GM12878 (cell line): ENCODE measurements around the gene TYK2. TPM values are rescaled to one million over a fixed set of nuclear protein-coding genes. Genes with fewer than 3 reads are reported as not detected.

Experiments used
- ATAC-seq: fragments of 200-7000 bp; cut with Tn5 transposase; 3 replicates; pipeline ENCODE4 v1.9.1; 2020; ENCODE audit warnings: mild to moderate bottlenecking, moderate library complexity
- BruUV-seq: library from RNA; stranded (reverse); fragments of 400-500 nt; replicated peaks from 2 replicates; lab custom pipeline; 2021; lab: Mats Ljungman, UMichigan
- CTCF ChIA-PET: fragments of 300-600 bp; sonication (Branson Sonifier 250); formaldehyde crosslinking; extraction: SDS; loops from one replicate; lab custom pipeline; 2021; ENCODE audit warnings: inconsistent platforms; lab: Yijun Ruan, JAX
- POLR2A ChIA-PET: fragments of 350-600 bp; formaldehyde crosslinking; extraction: SDS; loops from one replicate; lab custom pipeline; 2021; ENCODE audit warnings: inconsistent platforms; lab: Charles Lee
- RAD21 ChIA-PET: fragments of 300-600 bp; sonication (Branson Sonifier 250); formaldehyde crosslinking; loops from one replicate; lab custom pipeline; 2023; ENCODE audit warnings: antibody characterized with exemption; ENCODE audit not compliant: unreplicated experiment; lab: Charles Lee
- SMC1A ChIA-PET: fragments of 300-600 bp; sonication (Branson Sonifier 250); formaldehyde crosslinking; loops from one replicate; lab custom pipeline; 2023; ENCODE audit not compliant: unreplicated experiment, uncharacterized antibody; lab: Charles Lee
- DNase-seq: peaks from one replicate; pipeline ENCODE4 v3.0.0-alpha.2; 2011; ENCODE audit warnings: low read depth, low spot score
- FAIRE-seq: peaks from 3 replicates; lab custom pipeline; 2011; peaks lifted over from hg19 to GRCh38; lab: Jason Lieb, UNC
- H2AFZ ChIP-seq: 2 replicates; pipeline ENCODE4 v1.6.0; 2011; ENCODE audit warnings: low read depth, low read length, control low read depth; ENCODE audit not compliant: control insufficient read depth
- H3K27ac ChIP-seq: 2 replicates; pipeline ENCODE4 v1.5.1; 2011; ENCODE audit warnings: control low read depth; ENCODE audit not compliant: control insufficient read depth, insufficient read depth
- H3K27me3 ChIP-seq, 2 experiments: replicated peaks in 1 of 2; 2 replicates each; pipeline versions ENCODE4 v1.6.0 to v1.6.1; 2011; ENCODE audit warnings: low read length in 1 of 2; ENCODE audit not compliant: control insufficient read depth in 2 of 2, insufficient read depth in 2 of 2
- H3K36me3 ChIP-seq, 2 experiments: 2 replicates each; pipeline ENCODE4 v1.5.1; 2011; ENCODE audit warnings: low read length in 1 of 2; ENCODE audit not compliant: control insufficient read depth in 2 of 2, insufficient read depth in 2 of 2
- H3K4me1 ChIP-seq: 2 replicates; pipeline ENCODE4 v1.6.1; 2011; ENCODE audit warnings: mild to moderate bottlenecking, low read length, moderate library complexity, mixed read lengths; ENCODE audit not compliant: control insufficient read depth, insufficient read depth
- H3K4me2 ChIP-seq: 2 replicates; pipeline ENCODE4 v1.6.0; 2011; ENCODE audit warnings: control low read depth; ENCODE audit not compliant: control insufficient read depth, insufficient read depth
- H3K4me3 ChIP-seq: fragments of 200-600 bp; sonication (generic); 2 replicates; pipeline ENCODE4 v1.5.1; 2016
- H3K79me2 ChIP-seq: 2 replicates; pipeline ENCODE4 v1.6.0; 2011; ENCODE audit warnings: low read length; ENCODE audit not compliant: control insufficient read depth, insufficient read depth
- H3K9ac ChIP-seq: 2 replicates; pipeline ENCODE4 v1.8.0; 2011; ENCODE audit warnings: low read length, control low read depth, mixed read lengths; ENCODE audit not compliant: control insufficient read depth, insufficient read depth
- H3K9me3 ChIP-seq: replicated peaks from 3 replicates; pipeline ENCODE4 v1.5.1; 2011; ENCODE audit warnings: mild to moderate bottlenecking, low read length; ENCODE audit not compliant: control insufficient read depth, insufficient read depth
- H4K20me1 ChIP-seq: 2 replicates; pipeline ENCODE4 v1.6.0; 2011; ENCODE audit not compliant: control insufficient read depth, insufficient read depth
- ATF7 ChIP-seq: fragments of 450-650 bp; IDR thresholded peaks from 2 replicates; pipeline ENCODE4 v1.6.1; 2016; ENCODE audit warnings: low read depth, mild to moderate bottlenecking
- CBX3 ChIP-seq: fragments of 200-600 bp; sonication (generic); IDR thresholded peaks from 2 replicates; pipeline ENCODE4 v1.6.1; 2016; ENCODE audit warnings: low read depth, borderline replicate concordance
- CHD1 ChIP-seq: IDR thresholded peaks from 2 replicates; pipeline ENCODE4 v1.6.1; 2012; ENCODE audit warnings: low read depth, low read length, improper control_type of control experiment
- EED ChIP-seq: sonication (generic); IDR thresholded peaks from 2 replicates; pipeline ENCODE4 v1.6.1; 2016; ENCODE audit warnings: antibody characterized with exemption, low read depth
- FOXK2 ChIP-seq: fragments of 450-650 bp; IDR thresholded peaks from 2 replicates; pipeline ENCODE4 v1.6.1; 2017; ENCODE audit warnings: mild to moderate bottlenecking, moderate library complexity
- GABPA ChIP-seq: IDR thresholded peaks from 2 replicates; pipeline ENCODE4 v1.6.1; 2014; ENCODE audit warnings: antibody characterized with exemption, low read depth, mild to moderate bottlenecking, inconsistent platforms
- IRF4 ChIP-seq: IDR thresholded peaks from 2 replicates; pipeline ENCODE4 v1.6.1; 2011; ENCODE audit warnings: low read depth, low read length
- NFYA ChIP-seq: IDR thresholded peaks from 2 replicates; pipeline ENCODE4 v1.6.1; 2011; ENCODE audit warnings: low read depth, mild to moderate bottlenecking, low read length, improper control_type of control experiment, borderline replicate concordance
- NRF1 ChIP-seq: conservative IDR thresholded peaks from 2 replicates; pipeline ENCODE4 v1.6.1; 2011; ENCODE audit warnings: mild to moderate bottlenecking, low read depth, low read length, improper control_type of control experiment
- POU2F2 ChIP-seq: IDR thresholded peaks from 3 replicates; pipeline ENCODE4 v1.6.1; 2011; ENCODE audit warnings: low read depth, mild to moderate bottlenecking, low read length, borderline replicate concordance
- RAD21 ChIP-seq: IDR thresholded peaks from 2 replicates; pipeline ENCODE4 v1.6.1; 2011; ENCODE audit warnings: mild to moderate bottlenecking, low read depth, low read length, moderate library complexity; ENCODE audit not compliant: insufficient read depth
- TBL1XR1 ChIP-seq: IDR thresholded peaks from 2 replicates; pipeline ENCODE4 v1.6.1; 2012; ENCODE audit warnings: low read depth, low read length, improper control_type of control experiment
- ZBED1 ChIP-seq: IDR thresholded peaks from 2 replicates; pipeline ENCODE4 v1.6.1; 2016; ENCODE audit warnings: borderline replicate concordance
- ZNF207 ChIP-seq: fragments of 450-650 bp; IDR thresholded peaks from 2 replicates; pipeline ENCODE4 v1.6.1; 2014; ENCODE audit warnings: antibody characterized with exemption, mild to moderate bottlenecking, borderline replicate concordance
- WGBS: methylation state at CpG from one replicate; pipeline ENCODE4 v1.1.6; 2016; ENCODE audit warnings: low lambda C conversion rate; ENCODE audit not compliant: insufficient replicate concordance, insufficient coverage; ENCODE audit errors: missing lambda C conversion rate; 5-methylcytosine and 5-hydroxymethylcytosine counted together
- in situ Hi-C: fragments of 300-500 bp; cut with MboI; formaldehyde crosslinking; loops from 9 replicates; pipeline ENCODE4 v1.14.3; 2018; ENCODE audit warnings: mixed read lengths
- intact Hi-C: fragments of 100-400 bp; cut with micrococcal nuclease; formaldehyde crosslinking; loops from one replicate; pipeline ENCODE4 v1.14.2; 2022; ENCODE audit not compliant: unreplicated experiment
- polyA plus RNA-seq, 11 experiments: library from polyadenylated mRNA; depleted of rRNA in 4 of 11; unstranded in 6 of 11; stranded (reverse) in 5 of 11; fragments of >200 nt; fragmentation: Nextera tagmentation in 4 of 11; fragmentation: Illumina TruSeq in 1 of 11; extraction: Ambion mirVana in 4 of 11; extraction: Trizol in 1 of 11; gene quantifications; 1 replicate in 1 of 11; 2 replicates in 10 of 11; pipeline versions ENCODE4 v1.2.1 to v1.2.3, GENCODE V29; 2011 to 2016; ENCODE audit warnings: inconsistent platforms in 2 of 11, missing spikeins in 2 of 11, low read depth in 1 of 11
- total RNA-seq, 4 experiments: library from RNA; depleted of rRNA in 3 of 4; stranded (reverse); fragments of >200 nt in 3 of 4; fragmentation: Illumina TruSeq in 1 of 4; extraction: Trizol in 1 of 4; gene quantifications; 2 replicates each; pipeline versions ENCODE4 v1.2.1 to v1.2.3, GENCODE V29; 2013 to 2021
- TF ChIP-seq, protein P1 (sequence below): fragments of 450-650 bp; IDR thresholded peaks from 2 replicates; pipeline ENCODE4 v1.6.1; 2016; ENCODE audit warnings: mild to moderate bottlenecking
- TF ChIP-seq, protein P2 (sequence below): fragments of 450-650 bp; IDR thresholded peaks from 2 replicates; pipeline ENCODE4 v1.6.1; 2016; ENCODE audit warnings: mild to moderate bottlenecking
- TF ChIP-seq, protein P3 (sequence below): IDR thresholded peaks from 2 replicates; pipeline ENCODE4 v1.6.1; 2011; ENCODE audit warnings: borderline replicate concordance, low read depth, mild to moderate bottlenecking, moderate library complexity, low read length; ENCODE audit not compliant: insufficient read depth, poor library complexity, severe bottlenecking
- TF ChIP-seq, protein P4 (sequence below): IDR thresholded peaks from 2 replicates; pipeline ENCODE4 v1.6.1; 2011; ENCODE audit warnings: low read depth, low read length, improper control_type of control experiment, borderline replicate concordance

The TYK2 gene
- total and polyA plus RNA-seq, 10 of the 15 experiments (the other 5 are each of a cell fraction or from before 2014, with no cell fraction given): 36.4 to 364 (median 179) TPM

DNA sequence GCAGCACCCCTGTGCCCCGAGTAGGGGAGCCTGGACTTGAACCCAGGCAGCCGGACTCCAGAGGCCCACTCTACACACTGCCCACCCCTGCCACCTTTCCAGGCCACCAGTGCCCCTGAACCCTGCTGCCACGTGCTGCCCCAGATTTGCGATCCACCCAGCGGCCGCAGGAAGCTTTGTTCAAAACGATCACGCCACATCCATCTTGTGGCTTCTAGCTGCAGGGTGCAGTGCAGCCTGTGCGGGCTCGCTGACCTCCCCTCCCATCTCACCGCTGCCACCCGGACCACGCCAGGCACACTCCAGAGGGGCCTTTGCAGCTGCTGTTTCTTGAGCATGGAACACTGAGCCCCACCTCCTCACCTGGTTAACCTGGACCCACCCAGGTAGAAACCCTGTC is 50.8 kb downstream of the TYK2 start (continued):
- TF ChIP-seq ZNF207 (no peak), CHD1 (no peak), CBX3 (no peak), NRF1 (no peak)

DNA sequence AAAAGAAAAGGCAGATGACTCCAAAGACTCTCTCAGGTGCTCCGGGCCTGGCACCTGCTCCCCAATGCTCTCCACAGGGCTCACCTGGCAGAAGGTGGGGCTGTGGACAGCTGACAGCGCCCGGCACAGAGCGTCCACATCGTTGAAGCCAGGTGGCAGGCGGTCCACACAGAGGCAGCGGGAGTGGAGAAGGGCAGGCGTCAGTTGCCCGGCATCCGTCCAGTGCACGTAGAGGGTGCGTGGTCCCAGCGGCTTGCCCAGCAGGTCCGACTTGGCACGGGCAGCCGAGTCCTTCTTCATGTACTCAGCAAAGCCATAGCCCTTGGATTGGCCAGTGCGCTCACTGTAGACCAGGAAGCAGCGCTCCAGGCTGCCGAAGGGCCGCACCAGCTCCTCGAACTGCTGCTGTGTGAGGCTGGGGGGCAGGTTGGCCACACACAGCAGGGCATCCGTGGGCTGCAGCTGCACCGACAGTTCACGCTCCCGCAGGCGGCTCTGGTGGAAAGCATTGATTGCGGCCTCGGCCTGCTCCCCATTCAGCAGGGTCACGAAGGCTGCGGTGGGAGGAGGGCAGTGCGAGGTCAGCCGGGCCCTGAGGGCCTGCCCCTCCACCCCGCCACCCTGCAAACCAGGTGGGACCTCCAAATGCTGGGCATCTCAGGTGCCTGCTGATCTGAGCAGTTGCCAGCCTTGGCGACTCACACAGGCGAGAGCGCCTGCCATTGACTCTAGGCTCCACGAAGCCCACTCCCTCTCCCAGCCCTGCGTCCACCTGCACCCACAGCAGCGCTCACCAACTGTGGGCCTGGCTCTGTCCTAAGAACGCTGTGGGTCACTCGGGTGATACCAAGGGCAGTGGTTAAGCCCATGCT is 51.6 kb downstream of the TYK2 start:
- Histone ChIP-seq H3K4me2 (no peak overlapping the region), H2AFZ (no peak overlapping the region), H3K27ac (no peak overlapping the region), H3K36me3 (peaks cover 22 to 36% of the 10 kb centered on the region in 2 experiments), H3K4me3 (no peak overlapping the region), H4K20me1 (no peaks in the 10 kb centered on the region), H3K27me3 (no peaks in the 10 kb centered on the region), H3K9me3 (no peaks in the 10 kb centered on the region), H3K79me2 (peaks cover 31% of the 10 kb centered on the region), H3K9ac (no peak overlapping the region), H3K4me1 (peaks cover 6% of the 10 kb centered on the region)
- FAIRE-seq: no peak
- ChIA-PET RAD21 (interaction anchor here (0.7 kb wide), 1 partner anchor 60 kb away, joined by 3 read pairs; no protein-coding TSS in a partner anchor), POLR2A (interaction anchor here (0.7 kb wide), 1 partner anchor 363 kb away, joined by 4 read pairs; no protein-coding TSS in a partner anchor), CTCF (interaction anchor here (0.8 kb wide), 1 partner anchor 11 kb away, joined by 3 read pairs; no protein-coding TSS in a partner anchor), SMC1A (no interaction called here)
- no peak for ATAC-seq
- in situ Hi-C loops (no loop called here), intact Hi-C loops (no loop called here)
- no peak for DNase-seq
- 98% methylated on average over 41 of the region's 41 CpGs for WGBS
- TSS peak; percentile 6 for BruUV-seq
- TF ChIP-seq, protein P1, sequence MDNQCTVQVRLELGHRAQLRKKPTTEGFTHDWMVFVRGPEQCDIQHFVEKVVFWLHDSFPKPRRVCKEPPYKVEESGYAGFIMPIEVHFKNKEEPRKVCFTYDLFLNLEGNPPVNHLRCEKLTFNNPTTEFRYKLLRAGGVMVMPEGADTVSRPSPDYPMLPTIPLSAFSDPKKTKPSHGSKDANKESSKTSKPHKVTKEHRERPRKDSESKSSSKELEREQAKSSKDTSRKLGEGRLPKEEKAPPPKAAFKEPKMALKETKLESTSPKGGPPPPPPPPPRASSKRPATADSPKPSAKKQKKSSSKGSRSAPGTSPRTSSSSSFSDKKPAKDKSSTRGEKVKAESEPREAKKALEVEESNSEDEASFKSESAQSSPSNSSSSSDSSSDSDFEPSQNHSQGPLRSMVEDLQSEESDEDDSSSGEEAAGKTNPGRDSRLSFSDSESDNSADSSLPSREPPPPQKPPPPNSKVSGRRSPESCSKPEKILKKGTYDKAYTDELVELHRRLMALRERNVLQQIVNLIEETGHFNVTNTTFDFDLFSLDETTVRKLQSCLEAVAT: no peak
- TF ChIP-seq TBL1XR1 (no peak), IRF4 (no peak), POU2F2 (no peak), GABPA (no peak), EED (no peak), FOXK2 (no peak), NFYA (no peak), RAD21 (no peak), ZBED1 (no peak), ATF7 (no peak)
- TF ChIP-seq, protein P2, sequence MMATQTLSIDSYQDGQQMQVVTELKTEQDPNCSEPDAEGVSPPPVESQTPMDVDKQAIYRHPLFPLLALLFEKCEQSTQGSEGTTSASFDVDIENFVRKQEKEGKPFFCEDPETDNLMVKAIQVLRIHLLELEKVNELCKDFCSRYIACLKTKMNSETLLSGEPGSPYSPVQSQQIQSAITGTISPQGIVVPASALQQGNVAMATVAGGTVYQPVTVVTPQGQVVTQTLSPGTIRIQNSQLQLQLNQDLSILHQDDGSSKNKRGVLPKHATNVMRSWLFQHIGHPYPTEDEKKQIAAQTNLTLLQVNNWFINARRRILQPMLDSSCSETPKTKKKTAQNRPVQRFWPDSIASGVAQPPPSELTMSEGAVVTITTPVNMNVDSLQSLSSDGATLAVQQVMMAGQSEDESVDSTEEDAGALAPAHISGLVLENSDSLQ: no peak
- TF ChIP-seq, protein P3, sequence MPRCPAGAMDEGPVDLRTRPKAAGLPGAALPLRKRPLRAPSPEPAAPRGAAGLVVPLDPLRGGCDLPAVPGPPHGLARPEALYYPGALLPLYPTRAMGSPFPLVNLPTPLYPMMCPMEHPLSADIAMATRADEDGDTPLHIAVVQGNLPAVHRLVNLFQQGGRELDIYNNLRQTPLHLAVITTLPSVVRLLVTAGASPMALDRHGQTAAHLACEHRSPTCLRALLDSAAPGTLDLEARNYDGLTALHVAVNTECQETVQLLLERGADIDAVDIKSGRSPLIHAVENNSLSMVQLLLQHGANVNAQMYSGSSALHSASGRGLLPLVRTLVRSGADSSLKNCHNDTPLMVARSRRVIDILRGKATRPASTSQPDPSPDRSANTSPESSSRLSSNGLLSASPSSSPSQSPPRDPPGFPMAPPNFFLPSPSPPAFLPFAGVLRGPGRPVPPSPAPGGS: no peak
- TF ChIP-seq, protein P4, sequence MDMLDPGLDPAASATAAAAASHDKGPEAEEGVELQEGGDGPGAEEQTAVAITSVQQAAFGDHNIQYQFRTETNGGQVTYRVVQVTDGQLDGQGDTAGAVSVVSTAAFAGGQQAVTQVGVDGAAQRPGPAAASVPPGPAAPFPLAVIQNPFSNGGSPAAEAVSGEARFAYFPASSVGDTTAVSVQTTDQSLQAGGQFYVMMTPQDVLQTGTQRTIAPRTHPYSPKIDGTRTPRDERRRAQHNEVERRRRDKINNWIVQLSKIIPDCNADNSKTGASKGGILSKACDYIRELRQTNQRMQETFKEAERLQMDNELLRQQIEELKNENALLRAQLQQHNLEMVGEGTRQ: no peak
